Stimulated activated CD4-positive, alpha-beta T cell treated with anti-CD3 and anti-CD28 coated beads, Interleukin-4, amount 100 ng/mL, for 48 hours (primary cell): ENCODE measurements around the gene RAX.

Experiments
- DNase-seq, 2 donors: peaks; one replicate each; pipeline ENCODE4 v3.0.0-alpha.2; 2020; ENCODE audit warnings: low read depth in 2 of 2

The RAX gene

GRCh38 chr18:59249199-59249774 lies 24.0 kb downstream of the RAX start:
- DNase-seq: no peak

GRCh38 chr18:59246796-59247195 lies 26.5 kb downstream of the RAX start:
- no peak for DNase-seq

- DNase-seq: no peak
Measured at GRCh38 chr18:59242906-59243305, 30.3 kb downstream of the RAX start.

- DNase-seq: no peak
Measured at GRCh38 chr18:59239642-59240041, 33.6 kb downstream of the RAX start.

GRCh38 chr18:59238385-59238784 lies 34.9 kb downstream of the RAX start:
- DNase-seq: no peak

GRCh38 chr18:59233017-59233410 lies 40.2 kb downstream of the RAX start:
- DNase-seq: no peak

- DNase-seq: no peak
Measured at GRCh38 chr18:59232309-59233016, 40.8 kb downstream of the RAX start.

GRCh38 chr18:59231877-59232276 lies 41.4 kb downstream of the RAX start:
- no peak for DNase-seq

- no peak for DNase-seq
Measured at GRCh38 chr18:59231114-59231513, 42.1 kb downstream of the RAX start.

- DNase-seq: no peak
Measured at GRCh38 chr18:59229701-59230443, 43.4 kb downstream of the RAX start.

GRCh38 chr18:59229191-59229590 lies 44.1 kb downstream of the RAX start:
- DNase-seq: no peak

- no peak for DNase-seq
Measured at GRCh38 chr18:59228351-59228750, 44.9 kb downstream of the RAX start.

GRCh38 chr18:59222341-59222740 lies 50.9 kb downstream of the RAX start:
- no peak for DNase-seq

- no peak for DNase-seq
Measured at GRCh38 chr18:59220784-59221765, 52.2 kb downstream of the RAX start.

GRCh38 chr18:59220164-59220783 lies 53.0 kb downstream of the RAX start:
- DNase-seq: no peak

GRCh38 chr18:59219672-59220163 lies 53.5 kb downstream of the RAX start, which contains the start of gene GRP:
Gene GRP (plus strand): TSS chr18:59220158. CDS start chr18:59220266, 108 bp downstream.
- no peak for DNase-seq

- DNase-seq: no peak
Measured at GRCh38 chr18:59218018-59218417, 55.2 kb downstream of the RAX start.
